Transverse colon (tissue), 4 donors: ENCODE results near the gene SUFU. TPM values are rescaled to one million over a fixed set of nuclear protein-coding genes. Genes with fewer than 3 reads are reported as not detected.
A peak's percentile ranks its signal among the peaks of the same experiment; 100 is the strongest.

Experiments
- DNase-seq: peaks from one replicate; pipeline ENCODE4 v3.0.0-alpha.2; 2019
- H3K27ac ChIP-seq, 4 donors: fragments of 200-600 bp; sonication (generic); 2 replicates each; pipeline ENCODE4 v1.5.1; 2016 to 2018; ENCODE audit warnings: inconsistent platforms in 4 of 4
- H3K27me3 ChIP-seq: fragments of 200-600 bp; sonication (generic); 2 replicates; pipeline ENCODE4 v1.5.1; 2017; ENCODE audit warnings: inconsistent platforms
- H3K36me3 ChIP-seq, 4 donors: fragments of 200-600 bp; sonication (generic); 2 replicates each; pipeline ENCODE4 v1.5.1; 2017 to 2019; ENCODE audit warnings: inconsistent platforms in 4 of 4
- H3K4me1 ChIP-seq, 4 donors: fragments of 200-600 bp; sonication (generic); 2 replicates each; pipeline ENCODE4 v1.5.1; 2017 to 2020; ENCODE audit warnings: inconsistent platforms in 4 of 4
- H3K4me3 ChIP-seq, 4 donors: fragments of 200-600 bp; sonication (generic); 1 replicate in 1 of 4; 2 replicates in 3 of 4; pipeline versions ENCODE4 v1.5.1 to v1.6.1; 2017 to 2019; ENCODE audit warnings: inconsistent platforms in 4 of 4
- H3K9me3 ChIP-seq, 2 donors: fragments of 200-600 bp; sonication (generic); 2 replicates each; pipeline ENCODE4 v1.5.1; 2017 to 2019; ENCODE audit warnings: inconsistent platforms in 2 of 2
- CTCF ChIP-seq, 5 experiments: fragments of 200-600 bp in 3 of 5; fragments of 450-650 bp in 2 of 5; sonication (generic) in 3 of 5; IDR thresholded peaks; 1 replicate in 2 of 5; 2 replicates in 3 of 5; pipeline ENCODE4 v1.5.1; 2016 to 2017; ENCODE audit warnings: antibody characterized with exemption in 5 of 5, inconsistent platforms in 3 of 5, mild to moderate bottlenecking in 2 of 5, moderate library complexity in 1 of 5
- EP300 ChIP-seq: sonication (generic); formaldehyde crosslinking; IDR thresholded peaks from one replicate; pipeline ENCODE4 v1.6.1; 2017; ENCODE audit warnings: antibody characterized with exemption, low read depth
- POLR2A ChIP-seq: fragments of 450-650 bp; IDR thresholded peaks from one replicate; pipeline ENCODE4 v1.6.1; 2016; ENCODE audit warnings: antibody characterized with exemption, mild to moderate bottlenecking, moderate library complexity
- POLR2AphosphoS5 ChIP-seq, 3 donors: sonication (generic); formaldehyde crosslinking; IDR thresholded peaks; one replicate each; pipeline ENCODE4 v1.6.1; 2016; ENCODE audit warnings: antibody characterized with exemption in 3 of 3
- WGBS, 2 donors: methylation state at CpG; one replicate each; pipeline ENCODE4 v1.1.5; 2018; ENCODE audit warnings: low coverage in 1 of 2; 5-methylcytosine and 5-hydroxymethylcytosine counted together
- in situ Hi-C, 4 donors: fragments of 200-750 bp; cut with MboI; loops; one replicate each; pipeline versions ENCODE4 v1.15.0 to v1.15.1; 2017; ENCODE audit warnings: low sequenced_read_pairs in 3 of 4, low pct_ligation_motif_present in 1 of 4, low pct_unique_long_range_greater_than_20kb in 1 of 4
- intact Hi-C: fragments of 100-400 bp; cut with DNase I; formaldehyde crosslinking; loops from one replicate; pipeline ENCODE4 v1.15.1; 2023; ENCODE audit warnings: low total_unique reads
- total RNA-seq, 4 donors: library from RNA; depleted of rRNA; stranded (reverse); fragments of >200 nt; gene quantifications; one replicate each; pipeline ENCODE4 v1.1.0, GENCODE V29; 2016

The SUFU gene
- total RNA-seq, 4 donors from 2014 or later: 5.4 to 13.8 (median 6.6) TPM

GRCh38 chr10:102600816-102601215, 97.0 kb downstream of the SUFU start:
- in situ Hi-C loops: no loop called here
- Histone ChIP-seq H3K27ac (peak overlapping the region in 3 of 4 donors; percentile 4 to 68 (median 14)), H3K9me3 (no peaks in the 10 kb centered on the region), H3K27me3 (no peaks in the 10 kb centered on the region), H3K36me3 (peaks cover 0 to 12% (median 0%) of the 10 kb centered on the region in 4 donors), H3K4me1 (peaks cover 4 to 24% (median 12%) of the 10 kb centered on the region in 4 donors), H3K4me3 (no peak overlapping the region)
- intact Hi-C loops: no loop called here
- no peak for DNase-seq
- WGBS, 2 donors: 93 to 100% methylated on average over 1 to 6 of the region's 6 CpGs
- TF ChIP-seq EP300: no peak
- no peak for TF ChIP-seq POLR2AphosphoS5 (IDR thresholded peaks at IDR 0.05)
- no peak for TF ChIP-seq POLR2A
- TF ChIP-seq CTCF (IDR thresholded peaks at IDR 0.05): no peak

- 94 to 100% methylated on average over 2 to 9 of the region's 9 CpGs for WGBS, 2 donors
- H3K4me1 ChIP-seq: peaks cover 2 to 16% (median 3%) of the 10 kb centered on the region in 4 donors
- TF ChIP-seq CTCF (IDR thresholded peaks at IDR 0.05) (no peak), POLR2AphosphoS5 (IDR thresholded peaks at IDR 0.05) (no peak), POLR2A (no peak), EP300 (no peak)
- no peaks in the 10 kb centered on the region for H3K27me3 ChIP-seq
- in situ Hi-C loops: no loop called here
- no peaks in the 10 kb centered on the region for H3K9me3 ChIP-seq
- intact Hi-C loops: no loop called here
- peaks cover 0 to 12% (median 0%) of the 10 kb centered on the region in 4 donors for H3K36me3 ChIP-seq
- H3K27ac ChIP-seq: peak overlapping the region; percentile 22 to 68 (median 44)
- no peak overlapping the region for H3K4me3 ChIP-seq
- no peak for DNase-seq
Observed at GRCh38 chr10:102601639-102602038, 97.9 kb downstream of the SUFU start.

GRCh38 chr10:102602272-102603045, 98.7 kb downstream of the SUFU start:
- no peak for DNase-seq
- Histone ChIP-seq H3K4me1 (peaks cover 0 to 9% (median 0%) of the 10 kb centered on the region in 4 donors), H3K36me3 (peaks cover 0 to 12% (median 0%) of the 10 kb centered on the region in 4 donors), H3K27me3 (no peaks in the 10 kb centered on the region), H3K27ac (peak overlapping the region; percentile 22 to 68 (median 44)), H3K9me3 (no peaks in the 10 kb centered on the region), H3K4me3 (no peak overlapping the region)
- in situ Hi-C loops (no loop called here), intact Hi-C loops (no loop called here)
- 77 to 79% methylated on average over 2 to 4 of the region's 4 CpGs for WGBS, 2 donors
- TF ChIP-seq EP300 (no peak), POLR2A (no peak), CTCF (IDR thresholded peaks at IDR 0.05) (no peak), POLR2AphosphoS5 (IDR thresholded peaks at IDR 0.05) (peak in 1 of 3 donors; percentile 7)

- WGBS, 2 donors: 69 to 90% methylated on average over 4 to 7 of the region's 7 CpGs
- Histone ChIP-seq H3K36me3 (peaks cover 0 to 12% (median 0%) of the 10 kb centered on the region in 4 donors), H3K4me1 (peaks cover 0 to 5% (median 0%) of the 10 kb centered on the region in 4 donors), H3K9me3 (no peaks in the 10 kb centered on the region), H3K4me3 (no peak overlapping the region), H3K27ac (peak overlapping the region; percentile 10 to 49 (median 22)), H3K27me3 (no peaks in the 10 kb centered on the region)
- in situ Hi-C loops: no loop called here
- intact Hi-C loops: no loop called here
- no peak for DNase-seq
- TF ChIP-seq EP300 (no peak), POLR2A (no peak), CTCF (IDR thresholded peaks at IDR 0.05) (no peak), POLR2AphosphoS5 (IDR thresholded peaks at IDR 0.05) (no peak)
Observed at GRCh38 chr10:102603946-102604345, 100.2 kb downstream of the SUFU start.
